A549 (cell line): ENCODE data around the gene PHYKPL. TPM values are rescaled to one million over a fixed set of nuclear protein-coding genes. Genes with fewer than 3 reads are reported as not detected.

Source experiments
- ATAC-seq, 2 experiments: fragments of 200-7000 bp in 1 of 2; fragments of >200 bp in 1 of 2; cut with Nextera tagmentation in 1 of 2; cut with Tn5 transposase in 1 of 2; 3 replicates each; pipeline versions ENCODE4 v1.8.0 to v1.9.1; 2018 to 2020; ENCODE audit warnings: mild to moderate bottlenecking in 1 of 2, moderate library complexity in 1 of 2
- CTCF ChIA-PET: fragments of 300-600 bp; sonication (Branson Sonifier 250); formaldehyde crosslinking; extraction: SDS; loops from one replicate; lab custom pipeline; 2021; ENCODE audit warnings: antibody characterized with exemption, inconsistent platforms; lab: Yijun Ruan, JAX
- POLR2A ChIA-PET: fragments of 350-600 bp; formaldehyde crosslinking; extraction: SDS; loops from one replicate; lab custom pipeline; 2021; ENCODE audit warnings: antibody characterized with exemption, inconsistent platforms; lab: Yijun Ruan, JAX
- DNase-seq, 2 experiments: peaks; one replicate each; pipeline versions ENCODE4 v3.0.0 to v3.0.0-alpha.2; 2011 to 2016; ENCODE audit warnings: low read depth in 1 of 2, low spot score in 1 of 2
- FAIRE-seq: peaks from 2 replicates; lab custom pipeline; 2011; peaks lifted over from hg19 to GRCh38; lab: Jason Lieb, UNC
- H3K27ac ChIP-seq, 2 experiments: fragments of >200 bp; sonication (Bioruptor Twin); formaldehyde crosslinking; 3 replicates each; pipeline ENCODE4 v1.5.1; 2016 to 2017
- H3K4me1 ChIP-seq: fragments of >200 bp; sonication (Bioruptor Twin); formaldehyde crosslinking; 3 replicates; pipeline ENCODE4 v1.6.1; 2016
- H3K4me2 ChIP-seq: fragments of >200 bp; sonication (Bioruptor Twin); formaldehyde crosslinking; 3 replicates; pipeline ENCODE4 v1.6.1; 2016
- H3K4me3 ChIP-seq: fragments of >200 bp; sonication (Bioruptor Twin); formaldehyde crosslinking; 3 replicates; pipeline ENCODE4 v1.5.1; 2016
- H3K9me3 ChIP-seq: fragments of >200 bp; sonication (Bioruptor Twin); formaldehyde crosslinking; 3 replicates; pipeline ENCODE4 v1.6.1; 2016
- BHLHE40 ChIP-seq: IDR thresholded peaks from 2 replicates; pipeline ENCODE4 v1.6.1; 2012; ENCODE audit warnings: low read depth, low read length, inconsistent platforms
- EHF ChIP-seq: fragments of 250-450 bp; sonication (Bioruptor Pico); IDR thresholded peaks from 2 replicates; pipeline ENCODE4 v1.5.0; 2020; ENCODE audit warnings: mild to moderate bottlenecking
- FOSB ChIP-seq: fragments of 250-450 bp; sonication (Bioruptor Pico); IDR thresholded peaks from 2 replicates; pipeline ENCODE4 v1.5.0; 2020; ENCODE audit warnings: mild to moderate bottlenecking, moderate library complexity
- FOSL2 ChIP-seq, 2 experiments: fragments of 450-650 bp in 1 of 2; fragments of >200 bp in 1 of 2; sonication (Bioruptor Twin) in 1 of 2; formaldehyde crosslinking; IDR thresholded peaks; 2 replicates each; pipeline versions ENCODE4 v1.5.0 to v1.6.1; 2016 to 2020; ENCODE audit warnings: mild to moderate bottlenecking in 1 of 2, moderate library complexity in 1 of 2
- GATA3 ChIP-seq: IDR thresholded peaks from 2 replicates; pipeline ENCODE4 v1.6.1; 2012; ENCODE audit warnings: borderline replicate concordance
- HDAC2 ChIP-seq: fragments of 200-600 bp; sonication (generic); IDR thresholded peaks from 2 replicates; pipeline ENCODE4 v1.6.1; 2016
- HOXB13 ChIP-seq: fragments of 250-450 bp; sonication (Bioruptor Pico); IDR thresholded peaks from 2 replicates; pipeline ENCODE4 v1.5.0; 2020; ENCODE audit warnings: low read depth, mild to moderate bottlenecking, moderate library complexity
- HOXB5 ChIP-seq: fragments of 250-450 bp; sonication (Bioruptor Pico); IDR thresholded peaks from 2 replicates; pipeline ENCODE4 v1.5.0; 2020; ENCODE audit warnings: mild to moderate bottlenecking, moderate library complexity
- KDM1A ChIP-seq: fragments of 200-600 bp; sonication (generic); IDR thresholded peaks from 2 replicates; pipeline ENCODE4 v1.6.1; 2016; ENCODE audit warnings: low read depth, mild to moderate bottlenecking
- MAZ ChIP-seq: fragments of 150-350 bp; IDR thresholded peaks from 2 replicates; pipeline ENCODE4 v1.6.1; 2014; ENCODE audit warnings: antibody characterized with exemption, low read depth, low read length, borderline replicate concordance
- MYC ChIP-seq: IDR thresholded peaks from 2 replicates; pipeline ENCODE4 v1.6.1; 2012; ENCODE audit warnings: mild to moderate bottlenecking, inconsistent platforms, low read length, improper control_type of control experiment, borderline replicate concordance
- NFE2L2 ChIP-seq: fragments of 150-350 bp; conservative IDR thresholded peaks from 2 replicates; pipeline ENCODE4 v1.6.1; 2014; ENCODE audit warnings: low read length
- PHF8 ChIP-seq: fragments of 200-600 bp; sonication (generic); IDR thresholded peaks from 2 replicates; pipeline ENCODE4 v1.6.1; 2016; ENCODE audit warnings: low read depth, mild to moderate bottlenecking, antibody characterized with exemption, moderate library complexity, borderline replicate concordance
- POLR2AphosphoS2 ChIP-seq: conservative IDR thresholded peaks from 2 replicates; pipeline ENCODE4 v1.6.1; 2012; ENCODE audit warnings: low read length, improper control_type of control experiment, inconsistent platforms
- RAD21 ChIP-seq, 2 experiments: fragments of >200 bp in 1 of 2; sonication (Bioruptor Twin) in 1 of 2; formaldehyde crosslinking in 1 of 2; IDR thresholded peaks in 1 of 2; conservative IDR thresholded peaks in 1 of 2; 2 replicates in 1 of 2; 3 replicates in 1 of 2; pipeline ENCODE4 v1.6.1; 2012 to 2018; ENCODE audit warnings: inconsistent platforms in 1 of 2
- RCOR1 ChIP-seq: fragments of 150-350 bp; IDR thresholded peaks from 2 replicates; pipeline ENCODE4 v1.6.1; 2014; ENCODE audit warnings: antibody characterized with exemption, low read length, low read depth
- RFX5 ChIP-seq: fragments of 450-650 bp; IDR thresholded peaks from 2 replicates; pipeline ENCODE4 v1.7.1; 2014; ENCODE audit warnings: antibody characterized with exemption, mild to moderate bottlenecking, moderate library complexity
- TFCP2L1 ChIP-seq: fragments of 250-450 bp; sonication (Bioruptor Pico); IDR thresholded peaks from 2 replicates; pipeline ENCODE4 v1.5.0; 2021; ENCODE audit warnings: mild to moderate bottlenecking
- ZC3H11A ChIP-seq: fragments of 450-650 bp; IDR thresholded peaks from 2 replicates; pipeline ENCODE4 v1.6.1; 2014; ENCODE audit warnings: antibody characterized with exemption, mild to moderate bottlenecking
- ZFP36 ChIP-seq: fragments of 450-650 bp; IDR thresholded peaks from 2 replicates; pipeline ENCODE4 v1.6.1; 2014; ENCODE audit warnings: borderline replicate concordance; ENCODE audit not compliant: partially characterized antibody
- WGBS: methylation state at CpG from one replicate; pipeline ENCODE4 v1.1.6; 2017; ENCODE audit errors: missing lambda C conversion rate; 5-methylcytosine and 5-hydroxymethylcytosine counted together
- polyA plus RNA-seq, 4 experiments: library from polyadenylated mRNA; depleted of rRNA in 3 of 4; stranded (reverse); fragments of >200 nt; fragmentation: RNase III in 1 of 4; extraction: RNeasy Plus Mini Kit Qiagen cat#74134 plus additional on column Dnase treatment in 1 of 4; gene quantifications; 2 replicates in 3 of 4; 3 replicates in 1 of 4; pipeline ENCODE4 v1.2.3, GENCODE V29; 2011 to 2017
- TF ChIP-seq, protein P1 (sequence below): IDR thresholded peaks from 2 replicates; pipeline ENCODE4 v1.6.1; 2012; ENCODE audit warnings: low read depth, borderline replicate concordance
- TF ChIP-seq, protein P2 (sequence below): fragments of 250-450 bp; sonication (Bioruptor Pico); IDR thresholded peaks from 2 replicates; pipeline ENCODE4 v1.5.0; 2020; ENCODE audit warnings: low read depth, mild to moderate bottlenecking, moderate library complexity
- TF ChIP-seq, protein P3 (sequence below): fragments of 200-600 bp; sonication (generic); IDR thresholded peaks from 2 replicates; pipeline ENCODE4 v1.6.1; 2016; ENCODE audit warnings: antibody characterized with exemption, mild to moderate bottlenecking, moderate library complexity
- TF ChIP-seq, protein P4 (sequence below): IDR thresholded peaks from 2 replicates; pipeline ENCODE4 v1.6.1; 2012
- TF ChIP-seq, protein P5 (sequence below): fragments of 150-350 bp; IDR thresholded peaks from 2 replicates; pipeline ENCODE4 v1.6.1; 2014; ENCODE audit warnings: low read depth, mild to moderate bottlenecking, low read length

Gene PHYKPL
- polyA plus RNA-seq, 2 of the 4 experiments (the other 2 are of a cell fraction) = 13.0 to 21.9 TPM

DNA sequence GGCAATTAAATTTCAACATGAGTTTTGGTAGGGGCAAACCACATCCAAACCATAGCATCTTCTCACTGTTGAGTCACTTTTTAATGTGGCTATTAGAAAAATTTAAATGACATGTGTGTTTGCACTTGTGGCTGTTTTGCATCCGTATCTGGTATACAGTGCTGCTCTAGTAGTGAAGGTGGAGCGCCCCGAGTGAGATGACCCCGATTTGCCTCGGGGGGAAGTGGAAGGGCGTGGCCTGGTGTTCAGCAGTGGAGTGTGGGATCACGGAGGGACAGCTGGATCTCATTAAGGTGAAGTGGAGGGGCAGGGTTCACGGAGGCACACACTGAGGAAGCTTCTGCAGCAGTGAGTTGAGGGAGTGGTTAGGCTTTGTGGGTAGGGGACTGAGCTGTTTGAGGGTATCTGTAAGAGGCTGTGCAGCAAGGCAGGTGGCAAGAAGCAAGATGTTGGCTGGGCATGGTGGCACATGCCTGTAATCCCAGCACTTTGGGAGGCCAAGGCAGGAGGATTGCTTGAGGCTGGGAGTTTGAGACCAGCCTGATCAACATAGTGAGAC lies 39.3 kb downstream of the PHYKPL start:
- FAIRE-seq = no peak
- CTCF ChIA-PET = interaction anchor here (1.4 kb wide), 1 partner anchor 48 kb away, joined by 3 read pairs; no protein-coding TSS in a partner anchor
- POLR2A ChIA-PET = no interaction called here
- TF ChIP-seq HOXB13 (CRISPR knock-in tag) (no peak), BHLHE40 (no peak), NFE2L2 (no peak), ZFP36 (no peak), GATA3 (no peak), FOSB (no peak)
- TF ChIP-seq, protein P1, sequence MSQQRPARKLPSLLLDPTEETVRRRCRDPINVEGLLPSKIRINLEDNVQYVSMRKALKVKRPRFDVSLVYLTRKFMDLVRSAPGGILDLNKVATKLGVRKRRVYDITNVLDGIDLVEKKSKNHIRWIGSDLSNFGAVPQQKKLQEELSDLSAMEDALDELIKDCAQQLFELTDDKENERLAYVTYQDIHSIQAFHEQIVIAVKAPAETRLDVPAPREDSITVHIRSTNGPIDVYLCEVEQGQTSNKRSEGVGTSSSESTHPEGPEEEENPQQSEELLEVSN = no peak
- no peak for DNase-seq
- H3K9me3 ChIP-seq = peaks cover 12% of the 10 kb centered on the region; the same call in 2 of the 3 replicates
- no peak overlapping the region for H3K4me3 ChIP-seq
- H3K27ac ChIP-seq = no peak overlapping the region
- H3K4me1 ChIP-seq = no peaks in the 10 kb centered on the region
- WGBS = 33% methylated on average over 8 of the region's 8 CpGs
- no peak overlapping the region for H3K4me2 ChIP-seq
- ATAC-seq = no peak

DNA sequence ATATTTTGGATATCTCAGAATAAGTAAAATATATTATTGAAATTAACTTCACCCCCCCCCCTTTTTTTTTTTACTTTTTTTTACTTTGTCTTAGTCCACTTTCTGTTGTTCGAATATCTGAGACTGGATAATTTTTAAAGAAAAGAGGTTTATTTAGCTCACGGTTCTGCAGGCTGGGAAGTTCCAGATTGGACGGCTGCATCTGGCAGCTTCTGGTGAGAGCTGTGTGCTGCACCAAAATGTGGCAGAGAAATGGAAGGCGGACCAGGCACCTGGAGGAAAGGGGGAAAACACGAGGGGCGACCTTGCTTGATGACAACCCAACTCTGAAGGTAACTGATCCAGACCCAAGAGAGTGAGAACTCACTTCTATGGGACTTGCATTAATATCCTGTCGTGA lies 39.8 kb downstream of the PHYKPL start:
- Histone ChIP-seq H3K4me3 (no peak overlapping the region), H3K9me3 (peaks cover 12% of the 10 kb centered on the region; the same call in 2 of the 3 replicates), H3K4me1 (no peaks in the 10 kb centered on the region), H3K4me2 (no peak overlapping the region), H3K27ac (no peak overlapping the region)
- CTCF ChIA-PET = interaction anchor here (0.9 to 1.4 kb wide), 2 partner anchors 29 to 48 kb away, joined by 3 to 4 read pairs; no protein-coding TSS in a partner anchor
- DNase-seq (no peak), ATAC-seq (no peak), FAIRE-seq (no peak)
- POLR2A ChIA-PET = interaction anchor here (0.6 kb wide), 1 partner anchor 12 kb away, joined by 3 read pairs; the partner anchor contains the start of gene HNRNPAB
- TF ChIP-seq ZC3H11A (no peak), FOSB (no peak), GATA3 (no peak), HOXB5 (no peak), PHF8 (no peak), POLR2AphosphoS2 (no peak), MYC (no peak)
- TF ChIP-seq, protein P2, sequence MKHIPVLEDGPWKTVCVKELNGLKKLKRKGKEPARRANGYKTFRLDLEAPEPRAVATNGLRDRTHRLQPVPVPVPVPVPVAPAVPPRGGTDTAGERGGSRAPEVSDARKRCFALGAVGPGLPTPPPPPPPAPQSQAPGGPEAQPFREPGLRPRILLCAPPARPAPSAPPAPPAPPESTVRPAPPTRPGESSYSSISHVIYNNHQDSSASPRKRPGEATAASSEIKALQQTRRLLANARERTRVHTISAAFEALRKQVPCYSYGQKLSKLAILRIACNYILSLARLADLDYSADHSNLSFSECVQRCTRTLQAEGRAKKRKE (CRISPR knock-in tag) = no peak
- WGBS = 44% methylated on average over 7 of the region's 7 CpGs

DNA sequence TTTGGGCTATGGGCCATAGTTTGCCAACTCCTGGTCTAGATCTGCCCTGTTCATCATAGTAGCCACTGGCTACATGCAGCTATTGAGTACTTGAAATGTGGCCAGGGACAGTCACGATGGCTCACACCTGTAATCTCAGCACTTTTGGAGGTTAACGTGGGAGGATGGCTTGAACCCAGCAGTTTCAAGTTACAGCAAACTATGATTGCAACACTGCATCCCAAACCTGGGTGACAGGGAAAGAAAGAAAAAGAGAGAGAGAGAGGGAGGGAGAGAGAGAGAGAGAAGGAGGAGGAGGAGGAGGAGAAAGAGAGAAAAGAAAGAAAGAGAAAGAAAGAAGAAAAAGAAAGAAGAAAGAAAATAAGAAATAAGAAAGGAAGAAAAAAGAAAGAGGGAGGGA lies 40.4 kb downstream of the PHYKPL start:
- CTCF ChIA-PET = interaction anchor here (0.9 to 1.4 kb wide), 2 partner anchors 29 to 47 kb away, joined by 3 to 4 read pairs; no protein-coding TSS in a partner anchor

More for the DNA sequence above, 40.4 kb downstream of the PHYKPL start:
- no peak for TF ChIP-seq HOXB13 (CRISPR knock-in tag)
- TF ChIP-seq PHF8 = no peak
- no peak for TF ChIP-seq HDAC2
- TF ChIP-seq, protein P3, sequence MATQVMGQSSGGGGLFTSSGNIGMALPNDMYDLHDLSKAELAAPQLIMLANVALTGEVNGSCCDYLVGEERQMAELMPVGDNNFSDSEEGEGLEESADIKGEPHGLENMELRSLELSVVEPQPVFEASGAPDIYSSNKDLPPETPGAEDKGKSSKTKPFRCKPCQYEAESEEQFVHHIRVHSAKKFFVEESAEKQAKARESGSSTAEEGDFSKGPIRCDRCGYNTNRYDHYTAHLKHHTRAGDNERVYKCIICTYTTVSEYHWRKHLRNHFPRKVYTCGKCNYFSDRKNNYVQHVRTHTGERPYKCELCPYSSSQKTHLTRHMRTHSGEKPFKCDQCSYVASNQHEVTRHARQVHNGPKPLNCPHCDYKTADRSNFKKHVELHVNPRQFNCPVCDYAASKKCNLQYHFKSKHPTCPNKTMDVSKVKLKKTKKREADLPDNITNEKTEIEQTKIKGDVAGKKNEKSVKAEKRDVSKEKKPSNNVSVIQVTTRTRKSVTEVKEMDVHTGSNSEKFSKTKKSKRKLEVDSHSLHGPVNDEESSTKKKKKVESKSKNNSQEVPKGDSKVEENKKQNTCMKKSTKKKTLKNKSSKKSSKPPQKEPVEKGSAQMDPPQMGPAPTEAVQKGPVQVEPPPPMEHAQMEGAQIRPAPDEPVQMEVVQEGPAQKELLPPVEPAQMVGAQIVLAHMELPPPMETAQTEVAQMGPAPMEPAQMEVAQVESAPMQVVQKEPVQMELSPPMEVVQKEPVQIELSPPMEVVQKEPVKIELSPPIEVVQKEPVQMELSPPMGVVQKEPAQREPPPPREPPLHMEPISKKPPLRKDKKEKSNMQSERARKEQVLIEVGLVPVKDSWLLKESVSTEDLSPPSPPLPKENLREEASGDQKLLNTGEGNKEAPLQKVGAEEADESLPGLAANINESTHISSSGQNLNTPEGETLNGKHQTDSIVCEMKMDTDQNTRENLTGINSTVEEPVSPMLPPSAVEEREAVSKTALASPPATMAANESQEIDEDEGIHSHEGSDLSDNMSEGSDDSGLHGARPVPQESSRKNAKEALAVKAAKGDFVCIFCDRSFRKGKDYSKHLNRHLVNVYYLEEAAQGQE = no peak
- no peak for TF ChIP-seq TFCP2L1 (CRISPR knock-in tag)
- no peak for TF ChIP-seq EHF
- TF ChIP-seq, protein P4, sequence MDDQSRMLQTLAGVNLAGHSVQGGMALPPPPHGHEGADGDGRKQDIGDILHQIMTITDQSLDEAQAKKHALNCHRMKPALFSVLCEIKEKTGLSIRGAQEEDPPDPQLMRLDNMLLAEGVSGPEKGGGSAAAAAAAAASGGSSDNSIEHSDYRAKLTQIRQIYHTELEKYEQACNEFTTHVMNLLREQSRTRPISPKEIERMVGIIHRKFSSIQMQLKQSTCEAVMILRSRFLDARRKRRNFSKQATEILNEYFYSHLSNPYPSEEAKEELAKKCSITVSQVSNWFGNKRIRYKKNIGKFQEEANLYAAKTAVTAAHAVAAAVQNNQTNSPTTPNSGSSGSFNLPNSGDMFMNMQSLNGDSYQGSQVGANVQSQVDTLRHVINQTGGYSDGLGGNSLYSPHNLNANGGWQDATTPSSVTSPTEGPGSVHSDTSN = no peak
- TF ChIP-seq MAZ = no peak
- TF ChIP-seq KDM1A = no peak
- TF ChIP-seq RCOR1 = no peak
- no peak for TF ChIP-seq RAD21 (conservative IDR thresholded peaks at IDR 0.05 in 1 of 2, IDR thresholded peaks at IDR 0.05 in 1 of 2)
- no peak for TF ChIP-seq FOSL2 (IDR thresholded peaks at IDR 0.05)
- TF ChIP-seq FOSL2 (CRISPR knock-in tag; IDR thresholded peaks at IDR 0.05) = no peak
- no peak for TF ChIP-seq RFX5
- TF ChIP-seq, protein P5, sequence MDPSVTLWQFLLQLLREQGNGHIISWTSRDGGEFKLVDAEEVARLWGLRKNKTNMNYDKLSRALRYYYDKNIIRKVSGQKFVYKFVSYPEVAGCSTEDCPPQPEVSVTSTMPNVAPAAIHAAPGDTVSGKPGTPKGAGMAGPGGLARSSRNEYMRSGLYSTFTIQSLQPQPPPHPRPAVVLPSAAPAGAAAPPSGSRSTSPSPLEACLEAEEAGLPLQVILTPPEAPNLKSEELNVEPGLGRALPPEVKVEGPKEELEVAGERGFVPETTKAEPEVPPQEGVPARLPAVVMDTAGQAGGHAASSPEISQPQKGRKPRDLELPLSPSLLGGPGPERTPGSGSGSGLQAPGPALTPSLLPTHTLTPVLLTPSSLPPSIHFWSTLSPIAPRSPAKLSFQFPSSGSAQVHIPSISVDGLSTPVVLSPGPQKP = no peak
- TF ChIP-seq, all 56 proteins: peak for 0
- ATAC-seq (no peak), FAIRE-seq (no peak), DNase-seq (no peak)
- 25% methylated on average over 2 of the region's 2 CpGs for WGBS
- H3K4me2 ChIP-seq = no peak overlapping the region
- no peak overlapping the region for H3K27ac ChIP-seq
- peaks cover 12% of the 10 kb centered on the region; the same call in 2 of the 3 replicates for H3K9me3 ChIP-seq
- no peak overlapping the region for H3K4me3 ChIP-seq
- POLR2A ChIA-PET = interaction anchor here (0.6 kb wide), 1 partner anchor 12 kb away, joined by 3 read pairs; the partner anchor contains the start of gene HNRNPAB
- H3K4me1 ChIP-seq = no peaks in the 10 kb centered on the region
